SK-N-MC (cell line): Measurements from ENCODE around the gene REC114.
"Not testable (repeated sequence)": the region's sequence is repeated elsewhere in the genome, so short reads cannot be mapped to it uniquely, and the experiment has no call there.

ENCODE experiments used
- EZH2 ChIP-seq: fragments of 200-600 bp; sonication (generic); IDR thresholded peaks from one replicate; pipeline ENCODE4 v1.6.1; 2017; ENCODE audit warnings: antibody characterized with exemption
- POLR2AphosphoS5 ChIP-seq: IDR thresholded peaks from 2 replicates; pipeline ENCODE4 v1.6.1; 2012; ENCODE audit warnings: mild to moderate bottlenecking, low read depth, low read length, borderline replicate concordance

DNA sequence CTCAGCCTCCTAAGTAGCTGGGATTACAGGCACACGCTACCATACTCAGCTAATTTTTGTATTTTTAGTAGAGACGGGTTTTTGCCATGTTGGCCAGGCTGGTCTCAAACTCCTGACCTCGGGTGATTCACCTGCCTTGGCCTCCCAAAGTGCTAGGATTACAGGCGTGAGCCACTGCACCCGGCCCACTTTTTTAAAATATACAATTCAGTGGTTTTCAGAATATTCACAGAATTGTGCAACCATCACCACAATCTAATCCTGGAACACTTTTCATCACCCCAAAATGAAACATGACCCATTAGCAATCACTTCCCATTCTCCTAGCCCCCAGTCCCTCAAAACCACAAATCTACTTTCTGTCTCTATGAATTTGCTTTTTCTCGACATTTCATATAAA lies 42.7 kb upstream of the REC114 start:
- not testable (repeated sequence) for TF ChIP-seq EZH2, POLR2AphosphoS5
